Mesodermal cell (in vitro differentiated cells): ENCODE measurements around the gene UBASH3B.

ENCODE experiments used
- H3K27ac ChIP-seq: 2 replicates; pipeline ENCODE4 v1.7.0; 2013; ENCODE audit warnings: mild to moderate bottlenecking, low read depth, low read length, moderate library complexity; ENCODE audit not compliant: severe bottlenecking
- H3K36me3 ChIP-seq: 2 replicates; pipeline ENCODE4 v1.7.1; 2013; ENCODE audit warnings: mild to moderate bottlenecking, low read length, moderate library complexity; ENCODE audit not compliant: control insufficient read depth, insufficient read depth
- H3K4me1 ChIP-seq: one replicate; pipeline ENCODE4 v1.7.1; 2013; ENCODE audit warnings: mild to moderate bottlenecking, low read length; ENCODE audit not compliant: insufficient read depth, control insufficient read depth, poor library complexity, severe bottlenecking
- H3K4me3 ChIP-seq: 2 replicates; pipeline ENCODE4 v1.7.0; 2013; ENCODE audit warnings: low read length, control low read depth, mild to moderate bottlenecking; ENCODE audit not compliant: insufficient read depth, poor library complexity, severe bottlenecking; ENCODE audit errors: extremely low read depth
- H3K9me3 ChIP-seq: 2 replicates; pipeline ENCODE4 v1.7.1; 2013; ENCODE audit warnings: mild to moderate bottlenecking, low read length, moderate library complexity; ENCODE audit not compliant: control insufficient read depth
- WGBS, 2 experiments: methylation state at CpG; one replicate each; pipeline ENCODE4 v1.1.5; 2013; ENCODE audit warnings: missing lambda C conversion rate in 2 of 2; ENCODE audit not compliant: insufficient coverage in 2 of 2; 5-methylcytosine and 5-hydroxymethylcytosine counted together

Gene UBASH3B

DNA sequence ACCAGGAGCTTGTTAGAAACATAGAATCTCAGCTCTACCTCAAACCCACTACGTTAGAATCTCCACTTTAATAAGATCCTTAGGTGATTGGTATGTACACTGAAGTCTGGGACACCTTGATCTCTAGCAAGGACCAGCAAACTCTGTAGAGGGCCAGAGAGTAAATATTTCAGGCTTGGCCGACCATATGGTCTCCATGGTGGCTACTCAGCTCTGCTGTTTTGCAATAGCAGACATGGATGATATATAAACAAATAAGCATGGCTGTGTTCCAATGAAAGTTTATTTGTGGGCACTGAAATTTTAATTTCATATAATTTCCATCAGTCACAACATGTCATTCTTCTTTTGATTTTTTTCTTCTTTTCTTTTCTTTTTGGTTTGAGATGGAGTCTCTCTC, 23.9 kb downstream of the UBASH3B start:
- H3K36me3 ChIP-seq, result peaks cover 10% of the 10 kb centered on the region
- no peak overlapping the region for H3K27ac ChIP-seq
- peaks cover 32% of the 10 kb centered on the region for H3K4me1 ChIP-seq
- no peak overlapping the region for H3K4me3 ChIP-seq
- H3K9me3 ChIP-seq, result no peaks in the 10 kb centered on the region
- WGBS, 2 experiments, result 100% methylated on average over 1 of the region's 2 CpGs; no CpG with 5 or more reads in 1 of the 2 experiments

DNA sequence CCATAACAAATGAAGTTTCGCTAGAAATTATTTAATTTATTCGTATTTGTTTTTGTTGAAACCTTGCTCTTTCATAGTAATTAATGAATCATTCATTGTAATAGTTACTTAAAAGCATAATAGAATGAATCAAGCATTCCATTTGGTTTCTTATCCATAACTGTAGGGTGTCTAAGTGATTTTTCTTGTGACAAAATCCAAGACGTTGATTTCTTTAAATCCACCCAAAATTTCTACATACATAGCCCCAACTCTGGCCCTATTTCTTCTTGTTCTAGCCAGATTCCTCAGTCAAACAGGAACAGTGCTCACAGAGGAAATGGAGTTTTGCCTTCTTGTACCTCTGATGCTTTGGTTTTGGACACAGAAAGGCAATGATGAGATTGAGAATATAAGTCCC, 25.5 kb downstream of the UBASH3B start:
- H3K4me1 ChIP-seq, result peaks cover 32% of the 10 kb centered on the region
- H3K36me3 ChIP-seq, result peaks cover 12% of the 10 kb centered on the region
- H3K9me3 ChIP-seq, result no peaks in the 10 kb centered on the region
- no peak overlapping the region for H3K27ac ChIP-seq
- WGBS, 2 experiments, result 100% methylated on average over 1 of the region's 3 CpGs; no CpG with 5 or more reads in 1 of the 2 experiments
- no peak overlapping the region for H3K4me3 ChIP-seq

GRCh38 chr11:122681735-122682134, 26.2 kb downstream of the UBASH3B start:
- no peak overlapping the region for H3K27ac ChIP-seq
- 64 to 72% methylated on average over 5 to 7 of the region's 7 CpGs for WGBS, 2 experiments
- peaks cover 33% of the 10 kb centered on the region for H3K4me1 ChIP-seq
- no peak overlapping the region for H3K4me3 ChIP-seq
- H3K9me3 ChIP-seq, result no peaks in the 10 kb centered on the region
- peaks cover 16% of the 10 kb centered on the region for H3K36me3 ChIP-seq

GRCh38 chr11:122682464-122682863, 26.9 kb downstream of the UBASH3B start:
- Histone ChIP-seq H3K4me1 (peaks cover 30% of the 10 kb centered on the region), H3K4me3 (no peak overlapping the region), H3K36me3 (peaks cover 21% of the 10 kb centered on the region), H3K9me3 (no peaks in the 10 kb centered on the region), H3K27ac (no peak overlapping the region)
- WGBS, 2 experiments, result no CpG with 5 or more reads among the region's 4 CpGs

DNA sequence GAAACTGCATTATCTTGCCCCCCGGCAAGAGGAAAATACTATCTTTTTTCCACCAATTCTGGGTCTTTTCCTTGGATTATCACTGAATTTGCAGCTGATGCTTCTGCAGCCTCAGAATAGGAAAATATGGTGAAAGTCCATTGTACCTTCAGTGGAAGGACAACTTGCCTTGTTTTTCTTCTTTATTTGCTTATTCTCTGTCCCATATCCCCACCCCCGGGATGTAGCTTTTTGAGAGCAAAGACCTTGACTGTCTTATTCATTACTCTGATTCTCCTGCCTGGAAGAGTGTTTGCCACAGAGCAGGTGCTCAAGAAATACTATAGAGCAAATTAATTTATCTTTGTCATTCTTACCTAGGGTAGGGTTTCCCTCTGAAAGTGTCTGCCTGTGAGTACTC, 29.5 kb downstream of the UBASH3B start:
- no peak overlapping the region for H3K27ac ChIP-seq
- H3K9me3 ChIP-seq, result no peaks in the 10 kb centered on the region
- 100% methylated on average over 2 of the region's 2 CpGs; no CpG with 5 or more reads in 1 of the 2 experiments for WGBS, 2 experiments

GRCh38 chr11:122686111-122686510, 30.6 kb downstream of the UBASH3B start:
- Histone ChIP-seq H3K36me3 (peaks cover 25% of the 10 kb centered on the region), H3K9me3 (no peaks in the 10 kb centered on the region), H3K4me1 (peaks cover 39% of the 10 kb centered on the region), H3K4me3 (no peak overlapping the region), H3K27ac (peak overlapping the region; percentile 43)
- WGBS, 2 experiments, result 98 to 99% methylated on average over 7 of the region's 8 CpGs

More for the DNA sequence above, 29.5 kb downstream of the UBASH3B start:
- peaks cover 25% of the 10 kb centered on the region for H3K36me3 ChIP-seq
- H3K4me1 ChIP-seq, result peaks cover 32% of the 10 kb centered on the region
- no peak overlapping the region for H3K4me3 ChIP-seq

GRCh38 chr11:122690384-122690783, 34.9 kb downstream of the UBASH3B start:
- no peak overlapping the region for H3K27ac ChIP-seq
- H3K36me3 ChIP-seq, result peaks cover 30% of the 10 kb centered on the region
- 98% methylated on average over 6 to 7 of the region's 7 CpGs for WGBS, 2 experiments
- H3K4me3 ChIP-seq, result no peak overlapping the region
- H3K9me3 ChIP-seq, result no peaks in the 10 kb centered on the region
- H3K4me1 ChIP-seq, result peaks cover 39% of the 10 kb centered on the region

GRCh38 chr11:122690801-122691548, 35.5 kb downstream of the UBASH3B start:
- Histone ChIP-seq H3K27ac (peak overlapping the region; percentile 69), H3K36me3 (peaks cover 29% of the 10 kb centered on the region), H3K4me3 (no peak overlapping the region), H3K4me1 (peaks cover 34% of the 10 kb centered on the region), H3K9me3 (no peaks in the 10 kb centered on the region)
- WGBS, 2 experiments, result 78 to 90% methylated on average over 11 to 13 of the region's 14 CpGs

GRCh38 chr11:122691549-122692150, 36.1 kb downstream of the UBASH3B start:
- Histone ChIP-seq H3K27ac (peak overlapping the region; percentile 69), H3K36me3 (peaks cover 24% of the 10 kb centered on the region), H3K4me1 (peaks cover 32% of the 10 kb centered on the region), H3K4me3 (no peak overlapping the region), H3K9me3 (no peaks in the 10 kb centered on the region)
- 83 to 84% methylated on average over 3 to 4 of the region's 4 CpGs for WGBS, 2 experiments

DNA sequence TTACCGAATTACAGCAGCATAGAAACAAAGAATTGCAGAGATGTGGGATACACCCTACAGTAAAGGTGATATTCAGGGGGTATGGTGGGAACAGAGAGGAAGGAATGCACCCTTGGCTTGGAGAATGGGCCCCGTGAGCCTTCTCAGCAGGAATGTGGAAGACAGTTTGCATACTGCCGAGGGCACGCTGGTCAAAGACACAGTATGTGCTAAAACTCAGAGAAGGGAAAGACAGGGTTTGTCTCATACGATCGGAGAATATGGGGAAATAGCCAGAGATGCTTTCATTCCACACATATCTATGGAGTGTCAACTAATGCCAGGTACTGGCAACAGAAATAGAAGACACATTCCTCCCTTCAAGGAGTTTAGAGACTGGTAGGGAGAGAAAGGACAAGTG, 36.9 kb downstream of the UBASH3B start:
- 57 to 71% methylated on average over 3 of the region's 6 CpGs for WGBS, 2 experiments
- peaks cover 20% of the 10 kb centered on the region for H3K36me3 ChIP-seq
- H3K4me1 ChIP-seq, result peaks cover 39% of the 10 kb centered on the region
- no peaks in the 10 kb centered on the region for H3K9me3 ChIP-seq
- no peak overlapping the region for H3K27ac ChIP-seq
- H3K4me3 ChIP-seq, result no peak overlapping the region

DNA sequence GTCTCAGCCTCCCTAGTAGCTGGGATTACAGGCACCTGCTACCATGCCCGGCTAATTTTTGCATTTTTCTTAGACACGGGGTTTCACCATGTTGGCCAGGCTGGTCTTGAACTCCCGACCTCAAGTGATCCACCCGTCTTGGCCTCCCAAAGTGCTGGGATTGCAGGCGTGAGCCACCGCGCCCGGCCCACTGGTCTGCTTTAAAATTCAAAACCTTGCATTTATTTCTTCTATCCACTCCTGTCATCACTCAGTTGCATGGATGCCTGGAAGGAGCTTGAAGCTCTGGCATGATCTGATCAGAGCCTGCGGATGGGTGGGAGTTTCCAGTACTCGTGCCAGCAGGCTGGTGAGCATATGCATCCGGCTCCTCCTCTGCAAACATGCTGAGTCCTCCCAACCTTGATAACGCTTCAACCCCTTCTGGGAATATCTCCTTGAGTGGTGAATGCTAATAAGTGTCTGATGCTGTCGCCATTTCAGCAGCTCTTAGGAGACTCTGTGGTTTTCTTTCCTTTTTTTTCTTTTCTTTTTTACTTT, 39.6 kb downstream of the UBASH3B start:
- Histone ChIP-seq H3K27ac (no peak overlapping the region), H3K4me3 (no peak overlapping the region), H3K4me1 (peaks cover 38% of the 10 kb centered on the region), H3K9me3 (no peaks in the 10 kb centered on the region), H3K36me3 (peaks cover 22% of the 10 kb centered on the region)
- whole genome bisulfite sequencing, 2 experiments, result 89 to 98% methylated on average over 8 to 9 of the region's 13 CpGs
